ENCODE results near the gene TRIM27. TPM values are rescaled to one million over a fixed set of nuclear protein-coding genes. Genes with fewer than 3 reads are reported as not detected.

TRIM27 gene
- total and polyA plus RNA-seq, 4 donors, result 19.6 to 63.3 (median 32.5) TPM

GRCh38 chr6:28947067-28947765 is 23.4 kb upstream of the TRIM27 start:
- Histone ChIP-seq H3K27me3 (ENCODE audit: control insufficient read depth in 4 of 4, insufficient read depth in 4 of 4, low read length in 3 of 4) (no peaks in the 10 kb centered on the region), H3K36me3 (ENCODE audit: control insufficient read depth in 4 of 4, insufficient read depth in 3 of 4, low read depth in 1 of 4, low read length in 3 of 4) (no peaks in the 10 kb centered on the region), H3K4me3 (ENCODE audit: low read depth in 1 of 3, low read length in 3 of 3) (no peak overlapping the region), H3K9ac (ENCODE audit: low read depth in 1 of 2, low read length in 2 of 2) (no peak overlapping the region), H3K9me3 (ENCODE audit: control insufficient read depth in 4 of 4, low read length in 3 of 4) (no peaks in the 10 kb centered on the region), H3K4me1 (ENCODE audit: control insufficient read depth in 4 of 4, insufficient read depth in 4 of 4, low read length in 3 of 4) (peaks cover 0 to 11% (median 6%) of the 10 kb centered on the region in 4 donors), H3K27ac (ENCODE audit: low read depth in 1 of 2, low read length in 2 of 2) (no peak overlapping the region)
- no peak for DNase-seq (ENCODE audit: low spot score)
- 81% methylated on average over 6 of the region's 6 CpGs for WGBS
- TF ChIP-seq GABPA (IDR thresholded peaks at IDR 0.05 in 1 of 2, conservative IDR thresholded peaks at IDR 0.05 in 1 of 2) (no peak), TAF1 (conservative IDR thresholded peaks at IDR 0.05) (no peak), FOXA2 (IDR thresholded peaks at IDR 0.05) (no peak), RAD21 (IDR thresholded peaks at IDR 0.05) (no peak), HNF4G (IDR thresholded peaks at IDR 0.05) (no peak), SP1 (IDR thresholded peaks at IDR 0.05) (no peak)

GRCh38 chr6:28945349-28945748 is 21.6 kb upstream of the TRIM27 start:
- WGBS, result 93% methylated on average over 3 of the region's 3 CpGs
- H3K4me3 ChIP-seq (ENCODE audit: low read depth in 1 of 3, low read length in 3 of 3), result no peak overlapping the region
- H3K9me3 ChIP-seq (ENCODE audit: control insufficient read depth in 4 of 4, low read length in 3 of 4), result no peaks in the 10 kb centered on the region
- TF ChIP-seq, protein P1, sequence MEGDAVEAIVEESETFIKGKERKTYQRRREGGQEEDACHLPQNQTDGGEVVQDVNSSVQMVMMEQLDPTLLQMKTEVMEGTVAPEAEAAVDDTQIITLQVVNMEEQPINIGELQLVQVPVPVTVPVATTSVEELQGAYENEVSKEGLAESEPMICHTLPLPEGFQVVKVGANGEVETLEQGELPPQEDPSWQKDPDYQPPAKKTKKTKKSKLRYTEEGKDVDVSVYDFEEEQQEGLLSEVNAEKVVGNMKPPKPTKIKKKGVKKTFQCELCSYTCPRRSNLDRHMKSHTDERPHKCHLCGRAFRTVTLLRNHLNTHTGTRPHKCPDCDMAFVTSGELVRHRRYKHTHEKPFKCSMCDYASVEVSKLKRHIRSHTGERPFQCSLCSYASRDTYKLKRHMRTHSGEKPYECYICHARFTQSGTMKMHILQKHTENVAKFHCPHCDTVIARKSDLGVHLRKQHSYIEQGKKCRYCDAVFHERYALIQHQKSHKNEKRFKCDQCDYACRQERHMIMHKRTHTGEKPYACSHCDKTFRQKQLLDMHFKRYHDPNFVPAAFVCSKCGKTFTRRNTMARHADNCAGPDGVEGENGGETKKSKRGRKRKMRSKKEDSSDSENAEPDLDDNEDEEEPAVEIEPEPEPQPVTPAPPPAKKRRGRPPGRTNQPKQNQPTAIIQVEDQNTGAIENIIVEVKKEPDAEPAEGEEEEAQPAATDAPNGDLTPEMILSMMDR (IDR thresholded peaks at IDR 0.05; ENCODE audit: low read depth, low read length, missing input control), result no peak
- TF ChIP-seq NR2F2 (IDR thresholded peaks at IDR 0.05) (no peak), FOXA2 (IDR thresholded peaks at IDR 0.05) (no peak), JUND (IDR thresholded peaks at IDR 0.05) (no peak), RAD21 (IDR thresholded peaks at IDR 0.05) (no peak), HNF4G (IDR thresholded peaks at IDR 0.05) (no peak), HNF4A (conservative IDR thresholded peaks at IDR 0.05) (no peak), MAX (IDR thresholded peaks at IDR 0.05) (no peak), FOXA1 (IDR thresholded peaks at IDR 0.05) (no peak), GABPA (IDR thresholded peaks at IDR 0.05 in 1 of 2, conservative IDR thresholded peaks at IDR 0.05 in 1 of 2) (no peak), ZBTB33 (IDR thresholded peaks at IDR 0.05) (no peak), TAF1 (conservative IDR thresholded peaks at IDR 0.05) (no peak), EGR1 (IDR thresholded peaks at IDR 0.05; ENCODE audit: low read depth in 2 of 2) (no peak), YY1 (IDR thresholded peaks at IDR 0.05) (no peak), RXRA (IDR thresholded peaks at IDR 0.05) (no peak), SP1 (IDR thresholded peaks at IDR 0.05) (no peak), ATF3 (IDR thresholded peaks at IDR 0.05) (no peak)
- TF ChIP-seq, protein P2, sequence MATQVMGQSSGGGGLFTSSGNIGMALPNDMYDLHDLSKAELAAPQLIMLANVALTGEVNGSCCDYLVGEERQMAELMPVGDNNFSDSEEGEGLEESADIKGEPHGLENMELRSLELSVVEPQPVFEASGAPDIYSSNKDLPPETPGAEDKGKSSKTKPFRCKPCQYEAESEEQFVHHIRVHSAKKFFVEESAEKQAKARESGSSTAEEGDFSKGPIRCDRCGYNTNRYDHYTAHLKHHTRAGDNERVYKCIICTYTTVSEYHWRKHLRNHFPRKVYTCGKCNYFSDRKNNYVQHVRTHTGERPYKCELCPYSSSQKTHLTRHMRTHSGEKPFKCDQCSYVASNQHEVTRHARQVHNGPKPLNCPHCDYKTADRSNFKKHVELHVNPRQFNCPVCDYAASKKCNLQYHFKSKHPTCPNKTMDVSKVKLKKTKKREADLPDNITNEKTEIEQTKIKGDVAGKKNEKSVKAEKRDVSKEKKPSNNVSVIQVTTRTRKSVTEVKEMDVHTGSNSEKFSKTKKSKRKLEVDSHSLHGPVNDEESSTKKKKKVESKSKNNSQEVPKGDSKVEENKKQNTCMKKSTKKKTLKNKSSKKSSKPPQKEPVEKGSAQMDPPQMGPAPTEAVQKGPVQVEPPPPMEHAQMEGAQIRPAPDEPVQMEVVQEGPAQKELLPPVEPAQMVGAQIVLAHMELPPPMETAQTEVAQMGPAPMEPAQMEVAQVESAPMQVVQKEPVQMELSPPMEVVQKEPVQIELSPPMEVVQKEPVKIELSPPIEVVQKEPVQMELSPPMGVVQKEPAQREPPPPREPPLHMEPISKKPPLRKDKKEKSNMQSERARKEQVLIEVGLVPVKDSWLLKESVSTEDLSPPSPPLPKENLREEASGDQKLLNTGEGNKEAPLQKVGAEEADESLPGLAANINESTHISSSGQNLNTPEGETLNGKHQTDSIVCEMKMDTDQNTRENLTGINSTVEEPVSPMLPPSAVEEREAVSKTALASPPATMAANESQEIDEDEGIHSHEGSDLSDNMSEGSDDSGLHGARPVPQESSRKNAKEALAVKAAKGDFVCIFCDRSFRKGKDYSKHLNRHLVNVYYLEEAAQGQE (IDR thresholded peaks at IDR 0.05), result no peak
- H3K27me3 ChIP-seq (ENCODE audit: control insufficient read depth in 4 of 4, insufficient read depth in 4 of 4, low read length in 3 of 4), result no peaks in the 10 kb centered on the region
- DNase-seq (ENCODE audit: low spot score), result no peak
- peaks cover 0 to 26% (median 18%) of the 10 kb centered on the region in 4 donors for H3K4me1 ChIP-seq (ENCODE audit: control insufficient read depth in 4 of 4, insufficient read depth in 4 of 4, low read length in 3 of 4)
- H3K9ac ChIP-seq (ENCODE audit: low read depth in 1 of 2, low read length in 2 of 2), result no peak overlapping the region
- H3K27ac ChIP-seq (ENCODE audit: low read depth in 1 of 2, low read length in 2 of 2), result no peak overlapping the region
- no peaks in the 10 kb centered on the region for H3K36me3 ChIP-seq (ENCODE audit: control insufficient read depth in 4 of 4, insufficient read depth in 3 of 4, low read depth in 1 of 4, low read length in 3 of 4)
